Hematopoietic multipotent progenitor cell treated with erythropoietin and hydrocortisone succinate and interleukin-3 and kit ligand, for 17 days (in vitro differentiated cells): ENCODE results near the gene CLDN3.

ENCODE experiments used
- DNase-seq: peaks from one replicate; pipeline ENCODE4 v3.0.0-alpha.2; 2015; ENCODE audit warnings: low spot score

The CLDN3 gene

GRCh38 chr7:73770860-73771670, 995 bp upstream of the CLDN3 start:
- no peak for DNase-seq

DNA sequence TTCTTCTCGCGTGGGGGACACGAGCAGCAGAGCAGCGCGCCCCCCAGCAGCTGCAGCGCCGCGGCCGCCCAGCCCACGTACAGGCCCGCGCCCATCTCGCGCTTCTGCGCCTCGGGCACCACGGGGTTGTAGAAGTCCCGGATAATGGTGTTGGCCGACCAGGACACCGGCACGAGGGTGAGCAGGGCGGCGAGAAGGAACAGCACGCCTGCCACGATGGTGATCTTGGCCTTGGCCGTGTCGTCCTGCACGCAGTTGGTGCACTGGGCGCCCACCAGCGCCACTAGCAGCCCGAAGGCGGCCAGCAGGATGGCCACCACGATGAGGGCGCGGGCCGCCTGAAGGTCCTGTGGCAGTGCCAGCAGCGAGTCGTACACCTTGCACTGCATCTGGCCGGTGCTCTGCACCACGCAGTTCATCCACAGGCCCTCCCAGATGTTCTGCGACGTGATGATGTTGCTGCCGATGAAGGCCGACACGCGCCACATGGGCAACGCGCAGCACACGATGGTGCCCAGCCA, 529 bp downstream of the CLDN3 start:
- no peak for DNase-seq

GRCh38 chr7:73768641-73769480, 1.2 kb downstream of the CLDN3 start:
- DNase-seq, result no peak

DNA sequence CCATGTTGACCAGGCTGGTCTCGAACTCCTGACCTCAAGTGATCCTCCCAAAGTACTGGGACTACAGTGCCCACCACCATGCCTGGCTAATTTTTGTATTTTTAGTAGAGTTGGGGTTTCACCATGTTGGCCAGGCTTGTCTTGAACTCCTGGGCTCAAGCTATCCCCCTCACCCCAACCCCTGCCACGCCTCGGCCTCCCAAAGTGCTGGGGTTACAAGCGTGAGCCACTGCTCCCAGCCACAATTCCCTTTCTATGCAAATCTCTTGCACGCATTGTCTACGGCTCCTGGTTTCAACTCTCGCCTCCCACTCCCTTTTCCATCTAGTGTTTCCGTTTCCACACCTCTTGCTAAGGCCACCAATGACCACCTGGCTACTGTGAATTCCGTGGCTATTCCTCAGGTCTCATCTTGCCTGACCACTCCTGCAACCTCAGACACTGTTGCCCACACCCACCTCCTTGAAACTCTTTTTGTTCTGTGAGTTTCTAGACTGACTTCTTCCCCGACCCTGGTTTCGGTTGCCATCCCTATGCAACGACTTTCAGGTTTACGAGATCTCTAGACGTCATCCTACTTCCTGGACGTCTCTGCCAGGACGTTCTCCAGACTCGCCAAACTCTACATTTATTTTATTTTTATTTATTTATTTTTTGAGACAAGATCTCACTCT, 3.4 kb downstream of the CLDN3 start:
- DNase-seq, result no peak

DNA sequence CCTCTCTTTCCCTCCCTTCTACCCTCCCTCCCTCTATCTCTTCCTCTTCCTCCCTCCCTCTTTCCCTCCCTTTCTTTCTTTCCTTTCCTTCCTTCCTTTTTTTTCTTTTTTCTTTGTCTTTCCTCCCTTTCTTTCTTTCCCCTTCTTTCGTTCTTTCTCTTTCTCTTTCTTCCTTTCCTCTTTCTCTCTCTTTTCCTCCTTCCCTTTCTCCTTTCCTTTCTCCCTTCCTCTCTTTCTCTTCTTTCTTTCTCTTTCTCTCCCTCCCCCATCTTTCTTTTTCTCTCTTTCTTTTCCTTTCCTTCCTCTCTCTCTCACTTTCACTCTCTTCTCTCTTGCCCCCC, 7.4 kb downstream of the CLDN3 start:
- DNase-seq, result no peak

DNA sequence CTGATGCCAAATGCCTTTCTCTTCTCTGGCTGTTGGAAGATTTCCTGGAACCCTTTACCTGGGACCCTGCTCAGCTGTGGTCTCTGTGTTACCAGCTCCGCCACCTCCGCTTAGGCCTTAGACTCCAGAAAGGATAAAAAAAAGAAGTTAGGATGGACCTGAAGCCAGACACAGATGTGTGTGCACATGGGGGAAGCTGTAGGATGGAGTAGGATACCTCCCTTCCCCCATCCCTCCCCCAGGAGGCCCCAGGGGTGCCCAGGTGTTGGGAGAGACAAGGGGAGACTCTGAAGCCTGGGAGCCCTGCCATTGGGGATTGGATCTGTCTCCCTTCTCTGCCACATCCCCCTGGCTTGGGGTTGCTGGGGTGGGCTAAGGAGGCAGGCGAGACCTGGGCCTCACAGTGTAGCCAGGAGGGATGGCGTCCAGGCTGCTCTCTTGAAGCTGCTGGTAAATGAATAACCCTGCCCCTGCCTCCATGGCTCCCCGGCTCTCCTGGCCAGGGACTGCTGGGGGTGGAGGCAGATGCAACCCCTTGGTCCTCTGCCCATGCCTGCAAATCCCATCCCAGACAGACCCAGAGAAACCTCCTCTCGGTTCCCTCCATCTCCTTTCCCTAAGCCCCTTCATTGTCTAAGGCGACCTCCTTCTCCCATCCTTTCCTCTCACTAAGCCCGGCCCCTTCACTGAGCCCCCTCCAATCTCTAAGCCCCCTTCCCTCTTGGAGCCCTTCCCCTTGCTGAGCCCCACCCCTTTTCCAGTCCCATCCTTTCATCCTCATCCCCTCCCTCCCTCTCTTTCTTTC, 8.0 kb downstream of the CLDN3 start:
- DNase-seq, result no peak

- no peak for DNase-seq
These were observed 11.4 kb downstream of the CLDN3 start for GRCh38 chr7:73758581-73759138.

DNA sequence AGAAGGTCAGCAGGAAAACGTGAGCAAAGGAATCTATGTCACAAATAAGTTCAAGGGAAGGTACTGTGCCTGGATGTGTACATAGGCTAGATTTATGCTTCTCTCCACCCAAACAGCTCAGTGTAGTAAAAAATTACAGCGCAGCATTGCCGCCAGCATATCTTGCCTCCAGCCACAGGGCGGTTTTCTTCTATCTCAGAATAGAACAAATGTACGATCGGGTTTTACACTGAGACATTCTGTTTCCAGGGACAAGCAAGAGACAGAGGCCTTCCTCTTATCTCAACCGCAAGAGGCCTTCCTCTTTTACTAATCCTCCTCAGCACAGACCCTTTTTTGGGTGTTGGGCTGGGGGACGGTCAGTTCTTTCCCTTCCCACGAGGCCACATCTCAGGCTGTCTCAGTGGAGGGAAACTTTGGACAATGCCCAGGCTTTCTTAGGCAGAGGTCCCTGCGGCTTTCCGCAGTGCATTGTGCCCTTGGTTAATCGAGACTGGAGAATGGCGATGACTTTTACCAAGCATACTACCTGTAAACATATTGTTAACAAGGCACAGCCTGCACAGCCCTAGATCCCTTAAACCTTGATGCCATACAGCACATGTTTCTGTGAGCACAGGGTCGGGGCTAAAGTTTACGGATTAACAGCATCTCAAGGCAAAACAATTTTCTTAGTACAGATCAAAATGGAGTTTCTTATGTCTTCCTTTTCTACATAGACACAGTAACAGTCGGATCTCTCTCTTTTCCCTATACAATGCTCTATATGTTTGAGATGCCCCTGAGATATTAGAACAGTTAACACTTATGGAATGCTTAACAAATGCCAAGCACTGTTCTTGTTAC, 19.9 kb downstream of the CLDN3 start:
- no peak for DNase-seq

DNA sequence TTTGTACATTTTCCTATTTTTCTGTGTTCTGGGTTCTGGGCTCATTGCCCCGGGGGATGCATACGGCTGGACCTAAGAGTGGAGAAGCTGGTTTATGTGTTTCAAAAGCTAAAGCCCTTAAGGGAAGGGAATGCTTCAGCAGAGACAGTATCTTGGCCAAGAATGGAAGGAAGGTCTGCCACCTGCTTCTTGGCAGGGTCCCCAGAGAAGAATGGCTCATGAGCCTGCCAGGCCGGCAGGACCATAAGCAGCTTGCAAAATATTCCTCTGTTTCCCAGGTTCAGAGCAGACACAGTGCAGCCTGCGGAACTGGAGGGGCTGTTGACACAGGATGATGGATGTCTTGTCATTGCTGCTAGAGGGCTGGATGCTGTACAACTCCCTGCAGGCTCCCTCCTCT, 23.7 kb downstream of the CLDN3 start:
- no peak for DNase-seq

DNA sequence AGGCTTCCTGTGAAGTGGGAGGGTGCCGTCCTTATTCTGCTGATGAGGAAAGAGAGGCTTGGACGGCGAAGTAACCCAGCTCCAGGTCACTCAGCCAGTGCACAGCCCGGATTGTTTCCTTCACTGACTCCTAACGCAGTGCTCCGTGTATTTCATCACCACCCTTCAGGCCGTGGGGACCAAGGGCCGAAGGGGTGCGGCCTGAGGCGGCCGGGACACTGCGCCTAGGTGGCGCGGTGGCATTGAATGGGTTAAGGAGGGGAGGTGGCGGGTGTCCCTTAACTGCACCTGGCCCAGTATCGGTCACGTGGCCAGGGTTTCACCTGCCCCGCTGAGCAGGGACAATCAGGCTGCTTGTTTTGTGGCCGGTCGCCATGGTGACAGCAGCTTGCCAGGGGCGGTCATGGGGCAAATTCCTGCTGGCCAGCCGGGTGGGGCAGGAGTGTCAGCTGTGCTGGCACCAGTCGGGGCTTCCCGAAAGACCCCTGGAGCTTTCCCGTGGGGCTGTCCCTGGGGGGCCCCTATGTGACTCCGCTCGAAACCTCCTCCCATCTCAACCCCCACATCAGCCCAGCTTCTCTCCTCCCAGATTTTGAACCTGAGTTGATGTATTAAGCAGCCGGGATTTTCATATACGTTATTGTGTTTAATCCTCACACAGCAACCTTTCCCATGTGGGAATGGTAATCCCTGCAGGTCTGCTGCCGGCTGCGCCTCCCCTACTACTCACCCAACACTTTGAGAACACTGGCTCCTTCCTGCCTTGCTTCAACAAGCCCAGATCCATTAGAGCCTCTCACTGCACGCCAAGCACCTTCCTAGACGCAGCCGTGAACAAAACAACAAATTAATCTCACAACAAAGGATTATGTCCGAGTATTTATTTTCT, 27.1 kb downstream of the CLDN3 start:
- peak; percentile 1 for DNase-seq

DNA sequence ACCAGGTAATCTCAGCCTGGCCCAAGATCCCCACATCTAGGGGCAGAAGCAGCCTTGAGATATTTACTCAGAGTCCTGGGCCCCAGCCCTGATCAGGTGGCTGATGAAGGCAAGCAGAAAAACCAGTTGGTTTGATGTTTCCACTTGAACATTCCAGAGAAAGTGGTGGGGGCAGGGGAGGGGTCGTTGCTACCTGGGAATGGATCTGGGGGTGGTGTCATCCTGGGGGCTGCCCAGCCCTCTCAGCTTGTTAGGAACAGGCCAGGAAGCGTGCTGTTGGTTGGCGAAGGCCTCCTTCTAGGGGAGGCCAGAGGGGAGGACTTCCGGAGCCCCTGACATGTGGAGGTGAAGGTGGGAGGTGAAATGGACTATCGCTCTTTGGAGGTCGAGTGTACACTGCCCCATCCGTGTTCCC, 27.7 kb downstream of the CLDN3 start:
- no peak for DNase-seq

GRCh38 chr7:73741600-73741999, 28.5 kb downstream of the CLDN3 start:
- DNase-seq, result peak; percentile 1

DNA sequence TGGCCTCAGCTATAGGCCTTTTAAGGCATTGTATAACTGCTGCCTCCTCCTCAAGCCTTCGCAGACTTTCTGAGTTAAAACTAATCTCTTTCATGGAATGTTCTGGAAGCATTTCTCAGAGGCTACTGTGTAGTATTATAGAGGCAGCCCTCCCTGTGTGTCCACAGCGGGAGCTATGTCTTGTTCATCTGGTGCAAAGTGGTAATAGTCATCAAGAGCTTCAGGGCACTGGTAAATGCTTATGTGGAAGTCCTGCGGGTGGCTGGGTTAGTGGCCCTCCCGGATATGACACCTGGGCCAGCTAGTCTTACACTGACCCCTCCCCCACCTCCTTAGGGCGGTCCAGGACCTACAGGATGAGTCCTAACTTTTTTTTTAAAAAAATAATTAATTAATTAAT, 29.3 kb downstream of the CLDN3 start:
- peak; percentile 5 for DNase-seq

- DNase-seq, result no peak
These were observed 29.9 kb downstream of the CLDN3 start for GRCh38 chr7:73740212-73740611.

GRCh38 chr7:73739387-73739767, 30.7 kb downstream of the CLDN3 start:
- DNase-seq, result no peak

GRCh38 chr7:73738612-73739386, 31.3 kb downstream of the CLDN3 start, which contains the start of gene ABHD11:
TSS of gene ABHD11 (minus strand) at chr7:73738802. CDS start at chr7:73738770, 32 bp downstream.
- peak; percentile 94 for DNase-seq

DNA sequence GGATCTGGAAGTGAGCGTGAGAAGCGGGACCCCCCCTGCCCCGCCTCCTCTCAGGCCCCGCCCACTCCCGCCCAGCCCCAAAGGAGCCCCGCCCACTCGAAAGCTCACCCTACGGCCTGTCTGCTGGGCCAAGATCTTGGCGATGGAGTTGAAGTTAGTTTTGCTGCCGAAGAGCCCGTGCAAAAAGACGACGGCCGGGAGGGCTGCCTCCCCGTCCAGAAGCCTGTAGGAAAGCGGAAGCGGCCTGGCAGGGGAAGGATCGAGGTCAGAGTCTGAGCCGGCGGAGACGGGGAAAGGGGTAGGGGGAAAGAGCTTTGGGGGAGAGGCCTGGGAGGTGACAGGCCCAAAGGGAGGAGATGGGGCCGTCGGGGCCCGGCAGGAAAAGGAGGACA, 31.9 kb downstream of the CLDN3 start:
- DNase-seq, result peak; percentile 57

DNA sequence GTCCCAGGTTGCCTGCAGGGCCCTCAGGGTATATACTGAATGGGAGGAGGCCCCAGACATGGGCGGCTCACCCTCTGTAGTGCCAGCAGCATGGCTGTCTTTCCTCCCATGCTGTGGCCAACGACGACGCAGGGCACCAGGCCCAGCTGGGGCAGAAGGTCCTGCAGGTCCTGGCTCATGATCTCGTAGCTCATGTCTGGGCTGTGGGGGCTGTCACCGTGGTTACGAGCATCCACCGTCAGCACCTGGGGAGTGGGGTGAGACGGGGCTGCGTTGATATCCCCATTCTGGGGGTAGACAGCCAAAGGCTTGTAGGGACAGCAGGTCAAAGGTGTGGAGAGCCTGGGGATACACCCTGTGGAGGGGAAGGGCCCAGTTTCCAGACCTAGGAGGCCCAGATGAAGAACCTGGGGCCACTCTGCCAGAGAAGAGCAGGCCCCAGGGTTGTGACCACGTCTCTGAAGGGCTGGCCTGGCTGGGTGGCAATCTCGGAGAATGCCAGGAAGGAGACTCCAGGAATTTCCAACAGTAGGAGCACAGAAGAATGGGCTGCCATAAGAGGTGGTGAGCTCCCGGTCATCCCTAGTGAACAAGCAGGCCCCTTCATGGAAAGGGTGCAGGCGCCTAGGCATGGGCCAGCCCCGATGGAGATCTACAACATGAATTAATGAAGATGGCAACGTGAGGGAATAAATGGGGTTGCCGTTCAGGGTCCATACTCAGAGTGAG, 32.4 kb downstream of the CLDN3 start:
- no peak for DNase-seq
